ENCODE data around the gene IVD. TPM values are rescaled to one million over a fixed set of nuclear protein-coding genes. Genes with fewer than 3 reads are reported as not detected.

IVD gene
- total RNA-seq, 1 donor from 2014 or later: 86.6 TPM

DNA sequence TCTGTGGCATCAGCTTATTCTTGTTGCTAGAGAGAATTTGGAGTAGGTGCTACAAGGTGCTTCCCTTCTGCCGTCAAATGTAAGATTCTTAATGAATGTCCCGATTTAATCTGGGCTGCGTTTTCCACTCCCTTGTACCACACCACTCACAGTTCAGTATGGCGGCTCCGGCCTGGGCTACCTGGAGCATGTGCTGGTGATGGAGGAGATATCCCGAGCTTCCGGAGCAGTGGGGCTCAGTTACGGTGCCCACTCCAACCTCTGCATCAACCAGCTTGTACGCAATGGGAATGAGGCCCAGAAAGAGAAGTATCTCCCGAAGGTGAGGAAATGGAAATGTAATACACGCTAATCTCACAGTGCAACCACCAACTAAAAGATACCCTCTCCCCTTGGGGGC, 4.9 kb downstream of the IVD start:
- Mint-ChIP-seq H3K9me3 (no peaks in the 10 kb centered on the region), H3K27me3 (no peaks in the 10 kb centered on the region), H3K27ac (no peak overlapping the region), H3K4me3 (no peak overlapping the region), H3K36me3 (peaks cover 18% of the 10 kb centered on the region), H3K4me1 (ENCODE audit: unreplicated experiment) (peaks cover 12% of the 10 kb centered on the region)
- TF ChIP-seq, protein P1, sequence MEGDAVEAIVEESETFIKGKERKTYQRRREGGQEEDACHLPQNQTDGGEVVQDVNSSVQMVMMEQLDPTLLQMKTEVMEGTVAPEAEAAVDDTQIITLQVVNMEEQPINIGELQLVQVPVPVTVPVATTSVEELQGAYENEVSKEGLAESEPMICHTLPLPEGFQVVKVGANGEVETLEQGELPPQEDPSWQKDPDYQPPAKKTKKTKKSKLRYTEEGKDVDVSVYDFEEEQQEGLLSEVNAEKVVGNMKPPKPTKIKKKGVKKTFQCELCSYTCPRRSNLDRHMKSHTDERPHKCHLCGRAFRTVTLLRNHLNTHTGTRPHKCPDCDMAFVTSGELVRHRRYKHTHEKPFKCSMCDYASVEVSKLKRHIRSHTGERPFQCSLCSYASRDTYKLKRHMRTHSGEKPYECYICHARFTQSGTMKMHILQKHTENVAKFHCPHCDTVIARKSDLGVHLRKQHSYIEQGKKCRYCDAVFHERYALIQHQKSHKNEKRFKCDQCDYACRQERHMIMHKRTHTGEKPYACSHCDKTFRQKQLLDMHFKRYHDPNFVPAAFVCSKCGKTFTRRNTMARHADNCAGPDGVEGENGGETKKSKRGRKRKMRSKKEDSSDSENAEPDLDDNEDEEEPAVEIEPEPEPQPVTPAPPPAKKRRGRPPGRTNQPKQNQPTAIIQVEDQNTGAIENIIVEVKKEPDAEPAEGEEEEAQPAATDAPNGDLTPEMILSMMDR (conservative IDR thresholded peaks at IDR 0.05): no peak
- no peak for DNase-seq (ENCODE audit: extremely low spot score, unreplicated experiment)

DNA sequence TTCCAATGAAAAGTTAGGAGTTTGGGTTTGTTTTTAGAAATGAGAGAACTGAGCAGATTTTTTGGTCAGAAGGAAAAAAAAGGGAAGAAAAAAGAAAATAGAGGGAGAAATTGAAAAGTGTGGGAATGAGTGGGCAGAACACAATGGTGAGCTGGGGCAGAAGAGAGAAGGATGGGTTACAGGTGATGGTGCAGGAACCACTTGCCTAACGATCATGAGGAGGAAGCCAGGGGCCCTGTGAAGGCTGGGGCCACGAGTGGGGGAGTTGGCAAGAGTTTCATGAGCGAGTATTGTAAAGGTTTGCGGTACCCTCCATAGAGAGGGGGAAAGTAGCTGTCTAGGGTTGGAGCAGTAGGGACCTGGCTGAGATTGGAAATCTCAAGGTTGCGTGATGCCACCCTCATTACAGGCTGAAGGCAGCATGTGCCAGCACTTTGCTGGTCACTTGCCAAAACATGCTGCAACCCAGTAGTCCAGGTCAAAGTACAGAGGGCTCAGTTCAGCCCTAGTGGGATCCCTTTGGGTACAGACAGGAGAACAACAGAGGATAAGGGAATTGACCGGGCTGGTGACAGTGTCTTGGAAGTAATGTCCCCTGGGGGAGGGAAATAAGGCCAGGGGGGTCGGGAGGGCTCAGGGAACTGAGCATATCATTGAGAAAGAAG, 6.6 kb downstream of the IVD start:
- DNase-seq (ENCODE audit: extremely low spot score, unreplicated experiment): no peak
- Mint-ChIP-seq H3K4me1 (ENCODE audit: unreplicated experiment) (peaks cover 4% of the 10 kb centered on the region), H3K27ac (no peak overlapping the region), H3K9me3 (no peaks in the 10 kb centered on the region), H3K36me3 (peaks cover 19% of the 10 kb centered on the region), H3K27me3 (no peaks in the 10 kb centered on the region), H3K4me3 (no peak overlapping the region)
- TF ChIP-seq, protein P1 (conservative IDR thresholded peaks at IDR 0.05): no peak

DNA sequence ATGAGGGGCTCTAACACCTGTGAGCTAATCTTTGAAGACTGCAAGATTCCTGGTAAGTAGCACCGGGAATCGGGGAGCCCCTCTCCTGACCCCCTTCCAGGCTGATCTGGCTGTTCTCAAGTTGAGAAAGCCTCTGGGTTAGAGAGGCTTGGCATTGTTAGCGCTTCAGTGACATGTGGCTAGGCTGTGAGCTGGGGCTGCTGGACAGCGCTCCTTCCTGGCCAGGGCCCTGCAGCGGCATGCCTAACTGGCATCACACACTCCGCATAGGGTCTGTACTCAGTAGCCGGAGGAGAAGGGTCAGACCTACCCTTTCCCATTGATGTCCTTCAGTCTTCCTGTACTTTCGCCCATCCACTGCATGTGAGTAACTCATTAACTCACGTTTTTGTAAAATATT, 7.4 kb downstream of the IVD start:
- Mint-ChIP-seq H3K27ac (no peak overlapping the region), H3K9me3 (no peaks in the 10 kb centered on the region), H3K4me1 (ENCODE audit: unreplicated experiment) (no peaks in the 10 kb centered on the region), H3K27me3 (no peaks in the 10 kb centered on the region), H3K36me3 (peaks cover 26% of the 10 kb centered on the region), H3K4me3 (no peak overlapping the region)
- TF ChIP-seq, protein P1 (conservative IDR thresholded peaks at IDR 0.05): no peak
- no peak for DNase-seq (ENCODE audit: extremely low spot score, unreplicated experiment)

DNA sequence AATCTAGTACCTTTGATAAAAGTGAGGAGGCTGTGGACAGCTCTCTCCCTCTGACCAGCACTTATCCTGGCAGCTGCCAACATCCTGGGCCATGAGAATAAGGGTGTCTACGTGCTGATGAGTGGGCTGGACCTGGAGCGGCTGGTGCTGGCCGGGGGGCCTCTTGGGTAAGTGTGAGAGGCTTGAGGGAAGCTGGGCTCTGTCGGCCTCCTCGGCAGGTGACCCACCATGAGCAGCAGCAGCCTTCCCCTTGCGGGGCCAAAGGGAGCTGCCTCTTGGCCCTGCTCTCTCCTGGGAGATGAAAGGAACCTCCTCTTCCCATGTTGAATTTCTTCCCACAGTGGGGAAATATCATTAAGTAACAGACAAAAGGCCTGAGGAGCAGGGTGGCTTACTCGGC, 9.2 kb downstream of the IVD start:
- H3K27ac Mint-ChIP-seq: no peak overlapping the region
- no peak overlapping the region for H3K4me3 Mint-ChIP-seq
- H3K27me3 Mint-ChIP-seq: no peaks in the 10 kb centered on the region
- no peaks in the 10 kb centered on the region for H3K9me3 Mint-ChIP-seq
- H3K36me3 Mint-ChIP-seq: peaks cover 26% of the 10 kb centered on the region
- no peak for DNase-seq (ENCODE audit: extremely low spot score, unreplicated experiment)
- TF ChIP-seq, protein P1 (conservative IDR thresholded peaks at IDR 0.05): no peak
- no peaks in the 10 kb centered on the region for H3K4me1 Mint-ChIP-seq (ENCODE audit: unreplicated experiment)

DNA sequence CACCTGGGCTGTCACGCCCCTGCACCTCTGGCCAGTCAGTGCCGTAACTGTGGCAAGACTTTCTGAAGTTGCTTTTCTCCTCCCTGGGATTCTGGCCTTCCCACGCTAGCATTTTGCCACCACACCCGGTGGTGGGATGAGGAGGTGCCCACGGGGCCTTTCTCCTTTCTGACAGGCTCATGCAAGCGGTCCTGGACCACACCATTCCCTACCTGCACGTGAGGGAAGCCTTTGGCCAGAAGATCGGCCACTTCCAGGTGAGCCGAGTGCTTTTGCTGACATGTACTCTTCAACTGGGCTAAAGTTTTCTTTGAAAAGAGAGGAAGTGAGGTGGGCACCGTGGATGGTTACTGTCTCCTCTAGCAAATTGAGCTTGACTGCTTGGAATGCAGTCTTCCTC, 9.6 kb downstream of the IVD start:
- Mint-ChIP-seq H3K27ac (no peak overlapping the region), H3K9me3 (no peaks in the 10 kb centered on the region), H3K4me3 (no peak overlapping the region), H3K36me3 (peaks cover 26% of the 10 kb centered on the region), H3K27me3 (no peaks in the 10 kb centered on the region), H3K4me1 (ENCODE audit: unreplicated experiment) (no peaks in the 10 kb centered on the region)
- TF ChIP-seq, protein P1 (conservative IDR thresholded peaks at IDR 0.05): no peak
- no peak for DNase-seq (ENCODE audit: extremely low spot score, unreplicated experiment)
